DOHH2 (cell line): ENCODE data around the gene CD209.

ENCODE experiments used
- H3F3A ChIP-seq: fragments of 200-600 bp; sonication (generic), shearing (Covaris generic); 2 replicates; pipeline ENCODE4 v1.6.0; 2016; ENCODE audit warnings: antibody characterized with exemption, mild to moderate bottlenecking; ENCODE audit not compliant: control insufficient read depth, insufficient read depth
- H3K27ac ChIP-seq: fragments of 200-600 bp; sonication (generic); 2 replicates; pipeline ENCODE4 v1.5.1; 2014; ENCODE audit warnings: low read depth, mild to moderate bottlenecking, low read length, moderate library complexity
- H3K27me3 ChIP-seq: fragments of 200-600 bp; sonication (generic); 2 replicates; pipeline ENCODE4 v1.6.1; 2014; ENCODE audit warnings: mild to moderate bottlenecking, low read length, mixed read lengths; ENCODE audit not compliant: control insufficient read depth
- H3K36me3 ChIP-seq: fragments of 200-600 bp; sonication (generic); 2 replicates; pipeline ENCODE4 v1.6.1; 2014; ENCODE audit warnings: mild to moderate bottlenecking, low read length, moderate library complexity, mixed read lengths; ENCODE audit not compliant: control insufficient read depth
- H3K4me1 ChIP-seq: fragments of 200-600 bp; sonication (generic); 2 replicates; pipeline ENCODE4 v1.6.1; 2014; ENCODE audit warnings: mild to moderate bottlenecking, low read length, mixed read lengths; ENCODE audit not compliant: control insufficient read depth
- H3K4me2 ChIP-seq: fragments of 200-600 bp; sonication (generic); 2 replicates; pipeline ENCODE4 v1.6.0; 2014; ENCODE audit warnings: mild to moderate bottlenecking, low read length, moderate library complexity
- H3K4me3 ChIP-seq: fragments of 200-600 bp; sonication (generic); 2 replicates; pipeline ENCODE4 v1.5.1; 2014; ENCODE audit warnings: mild to moderate bottlenecking, low read length, mixed read lengths
- H3K79me2 ChIP-seq: fragments of 200-600 bp; sonication (generic); 2 replicates; pipeline ENCODE4 v1.6.1; 2014; ENCODE audit warnings: mild to moderate bottlenecking, low read length, mixed read lengths; ENCODE audit not compliant: control insufficient read depth
- H3K9me2 ChIP-seq: fragments of 200-600 bp; sonication (generic); replicated peaks from 2 replicates; pipeline ENCODE4 v1.6.1; 2014; ENCODE audit warnings: mild to moderate bottlenecking, low read length, mixed read lengths; ENCODE audit not compliant: control insufficient read depth
- H3K9me3 ChIP-seq: fragments of 200-600 bp; sonication (generic); 2 replicates; pipeline ENCODE4 v1.6.1; 2014; ENCODE audit warnings: antibody characterized with exemption, low read length, mixed read lengths; ENCODE audit not compliant: control insufficient read depth, insufficient read depth
- H4K20me1 ChIP-seq: fragments of 200-600 bp; sonication (generic); 2 replicates; pipeline ENCODE4 v1.6.0; 2014; ENCODE audit warnings: low read depth, mild to moderate bottlenecking, antibody characterized with exemption, low read length, moderate library complexity; ENCODE audit not compliant: control insufficient read depth, insufficient read depth
- EZH2phosphoT487 ChIP-seq: fragments of 200-600 bp; sonication (generic); IDR thresholded peaks from 2 replicates; pipeline ENCODE4 v1.6.1; 2017; ENCODE audit warnings: borderline replicate concordance, mild to moderate bottlenecking, antibody characterized with exemption, low read length, moderate library complexity, mixed read lengths
- TF ChIP-seq, protein P1 (sequence below): fragments of 200-600 bp; sonication (generic); IDR thresholded peaks from one replicate; pipeline ENCODE4 v1.5.1; 2014; ENCODE audit warnings: antibody characterized with exemption, mild to moderate bottlenecking, low read depth, low read length; ENCODE audit not compliant: poor library complexity, severe bottlenecking

Gene CD209

DNA sequence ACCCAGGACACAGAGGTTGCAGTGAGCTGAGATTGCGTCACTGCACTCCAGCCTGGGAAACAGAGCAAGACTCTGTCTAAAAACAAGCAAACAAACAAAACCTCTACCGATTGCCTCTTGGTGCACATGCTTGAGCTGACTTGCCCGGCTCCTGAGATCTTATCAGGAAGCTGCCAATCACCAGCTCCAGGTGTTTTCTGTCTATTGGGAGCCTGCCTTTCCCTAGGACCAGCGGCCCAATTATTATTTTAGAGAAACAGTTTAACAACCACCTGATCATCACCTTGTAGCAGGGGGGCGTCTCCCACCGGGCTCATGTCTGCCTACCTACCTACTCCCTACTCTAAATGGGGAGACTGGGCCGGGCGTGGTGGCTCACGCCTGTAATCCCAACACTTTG, 26.5 kb upstream of the CD209 start:
- Histone ChIP-seq H3F3A (0 out of 2 replicates have a peak, but pooled peaks cover 3% of the 10 kb centered on the region), H3K4me2 (no peak overlapping the region), H3K9me2 (no peaks in the 10 kb centered on the region), H3K36me3 (no peaks in the 10 kb centered on the region), H3K4me3 (no peak overlapping the region), H3K9me3 (no peaks in the 10 kb centered on the region), H3K27me3 (no peaks in the 10 kb centered on the region), H4K20me1 (no peaks in the 10 kb centered on the region), H3K4me1 (peaks cover 12% of the 10 kb centered on the region), H3K79me2 (no peaks in the 10 kb centered on the region), H3K27ac (no peak overlapping the region)
- TF ChIP-seq, protein P1, sequence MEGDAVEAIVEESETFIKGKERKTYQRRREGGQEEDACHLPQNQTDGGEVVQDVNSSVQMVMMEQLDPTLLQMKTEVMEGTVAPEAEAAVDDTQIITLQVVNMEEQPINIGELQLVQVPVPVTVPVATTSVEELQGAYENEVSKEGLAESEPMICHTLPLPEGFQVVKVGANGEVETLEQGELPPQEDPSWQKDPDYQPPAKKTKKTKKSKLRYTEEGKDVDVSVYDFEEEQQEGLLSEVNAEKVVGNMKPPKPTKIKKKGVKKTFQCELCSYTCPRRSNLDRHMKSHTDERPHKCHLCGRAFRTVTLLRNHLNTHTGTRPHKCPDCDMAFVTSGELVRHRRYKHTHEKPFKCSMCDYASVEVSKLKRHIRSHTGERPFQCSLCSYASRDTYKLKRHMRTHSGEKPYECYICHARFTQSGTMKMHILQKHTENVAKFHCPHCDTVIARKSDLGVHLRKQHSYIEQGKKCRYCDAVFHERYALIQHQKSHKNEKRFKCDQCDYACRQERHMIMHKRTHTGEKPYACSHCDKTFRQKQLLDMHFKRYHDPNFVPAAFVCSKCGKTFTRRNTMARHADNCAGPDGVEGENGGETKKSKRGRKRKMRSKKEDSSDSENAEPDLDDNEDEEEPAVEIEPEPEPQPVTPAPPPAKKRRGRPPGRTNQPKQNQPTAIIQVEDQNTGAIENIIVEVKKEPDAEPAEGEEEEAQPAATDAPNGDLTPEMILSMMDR, result no peak
- no peak for TF ChIP-seq EZH2phosphoT487

DNA sequence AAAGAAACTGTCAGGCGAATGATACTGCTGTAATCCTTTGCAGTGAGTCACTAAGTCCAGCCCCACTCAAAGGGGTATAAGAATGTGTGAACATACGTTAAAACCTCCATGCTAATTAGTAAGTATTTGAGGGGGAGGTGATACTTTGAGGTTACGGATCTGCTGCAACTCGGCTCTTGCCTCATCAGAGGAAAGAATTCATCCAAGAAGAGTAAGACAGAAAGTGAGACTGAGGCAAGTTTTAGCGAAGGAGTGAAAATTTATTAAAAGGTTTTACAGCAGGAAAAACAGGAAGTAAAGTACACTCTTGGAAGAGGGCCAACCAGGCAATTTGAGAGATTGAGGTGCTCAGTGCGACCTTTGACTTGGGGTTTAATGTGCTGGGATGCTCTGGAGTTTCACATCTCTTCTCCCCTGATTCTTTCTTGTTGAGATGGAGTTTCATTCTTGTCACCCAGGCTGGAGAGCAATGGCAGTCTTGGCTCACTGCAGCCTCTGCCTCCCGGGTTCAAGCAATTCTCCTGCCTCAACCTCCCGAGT, 25.5 kb upstream of the CD209 start:
- H3K36me3 ChIP-seq, result no peaks in the 10 kb centered on the region
- H3K9me2 ChIP-seq, result no peaks in the 10 kb centered on the region
- H3K79me2 ChIP-seq, result no peaks in the 10 kb centered on the region
- H3K4me3 ChIP-seq, result no peak overlapping the region
- no peaks in the 10 kb centered on the region for H3K9me3 ChIP-seq
- peaks cover 5% of the 10 kb centered on the region for H3K4me1 ChIP-seq
- H3K4me2 ChIP-seq, result no peak overlapping the region
- TF ChIP-seq EZH2phosphoT487, result no peak
- no peak overlapping the region for H3K27ac ChIP-seq
- no peaks in the 10 kb centered on the region for H4K20me1 ChIP-seq
- H3K27me3 ChIP-seq, result no peaks in the 10 kb centered on the region
- H3F3A ChIP-seq, result no peaks in the 10 kb centered on the region

DNA sequence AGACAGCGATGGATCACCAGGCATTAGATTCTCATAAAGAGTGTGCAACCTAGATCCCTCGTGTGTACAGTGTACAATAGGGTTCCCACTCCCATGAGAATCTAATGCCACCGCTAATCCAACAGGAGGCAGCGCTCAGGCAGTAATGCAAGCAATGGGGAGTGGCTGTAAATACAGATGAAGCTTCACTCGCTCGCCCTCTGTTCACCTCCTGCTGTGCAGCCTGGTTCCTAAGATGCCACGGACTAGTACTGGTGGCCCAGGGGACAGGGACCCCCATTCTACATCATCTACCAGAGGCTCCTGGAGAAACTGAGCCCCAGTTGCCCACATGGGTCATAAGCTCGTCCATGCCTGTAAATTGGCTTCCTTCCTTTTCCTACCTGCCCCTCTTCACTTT, 23.7 kb upstream of the CD209 start:
- no peaks in the 10 kb centered on the region for H3K9me3 ChIP-seq
- H3K79me2 ChIP-seq, result no peaks in the 10 kb centered on the region
- H3F3A ChIP-seq, result no peaks in the 10 kb centered on the region
- no peaks in the 10 kb centered on the region; the same call in 1 of the 2 replicates for H3K27me3 ChIP-seq
- H3K36me3 ChIP-seq, result no peaks in the 10 kb centered on the region
- TF ChIP-seq EZH2phosphoT487, result no peak
- TF ChIP-seq, protein P1, result no peak
- no peak overlapping the region for H3K4me3 ChIP-seq
- peaks cover 4% of the 10 kb centered on the region; the same call in 1 of the 2 replicates for H3K4me1 ChIP-seq
- no peaks in the 10 kb centered on the region for H3K9me2 ChIP-seq
- H3K4me2 ChIP-seq, result no peak overlapping the region
- no peak overlapping the region for H3K27ac ChIP-seq
- H4K20me1 ChIP-seq, result no peaks in the 10 kb centered on the region

DNA sequence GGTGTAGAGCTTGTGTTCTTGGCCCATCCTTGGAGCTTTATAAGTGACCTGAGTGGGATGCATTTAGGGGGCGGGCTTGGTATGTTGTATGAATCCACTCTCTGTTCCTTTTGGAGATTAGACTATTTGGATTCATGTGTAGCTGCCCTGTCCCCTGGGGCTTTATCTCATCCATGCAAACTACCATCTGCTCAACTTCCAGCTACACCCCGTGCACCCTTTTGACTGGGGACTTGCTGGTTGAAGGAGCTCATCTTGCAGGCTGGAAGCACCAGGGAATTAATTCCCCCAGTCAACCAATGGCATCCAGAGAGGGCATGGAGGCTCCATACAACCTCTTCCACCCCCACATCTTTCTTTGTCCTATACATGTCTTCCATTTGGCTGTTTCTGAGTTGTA, 21.8 kb upstream of the CD209 start:
- Histone ChIP-seq H3K4me3 (no peak overlapping the region), H4K20me1 (no peaks in the 10 kb centered on the region), H3K27ac (no peak overlapping the region), H3K79me2 (no peaks in the 10 kb centered on the region), H3F3A (no peaks in the 10 kb centered on the region), H3K9me3 (no peaks in the 10 kb centered on the region), H3K9me2 (no peaks in the 10 kb centered on the region), H3K4me1 (peaks cover 4% of the 10 kb centered on the region; the same call in 1 of the 2 replicates), H3K4me2 (no peak overlapping the region), H3K36me3 (no peaks in the 10 kb centered on the region), H3K27me3 (no peaks in the 10 kb centered on the region; the same call in 1 of the 2 replicates)
- TF ChIP-seq EZH2phosphoT487, result no peak
- TF ChIP-seq, protein P1, result no peak
